Subcutaneous adipose tissue (tissue), 4 donors: ENCODE measurements around the gene SPATA21. TPM values are rescaled to one million over a fixed set of nuclear protein-coding genes. Genes with fewer than 3 reads are reported as not detected.

ENCODE experiments used
- CTCF ChIP-seq: fragments of 450-650 bp; IDR thresholded peaks from one replicate; pipeline ENCODE4 v1.5.1; 2016; ENCODE audit warnings: low read depth, mild to moderate bottlenecking, control low read depth, antibody characterized with exemption, moderate library complexity
- total RNA-seq, 4 donors: library from RNA; depleted of rRNA; stranded (reverse); fragments of >200 nt; gene quantifications; one replicate each; pipeline ENCODE4 v1.1.0, GENCODE V29; 2016

The SPATA21 gene
- total RNA-seq, 4 donors from 2014 or later, result not detected

- no peak for TF ChIP-seq CTCF
Measured at GRCh38 chr1:16376971-16377370, 60.3 kb downstream of the SPATA21 start.

DNA sequence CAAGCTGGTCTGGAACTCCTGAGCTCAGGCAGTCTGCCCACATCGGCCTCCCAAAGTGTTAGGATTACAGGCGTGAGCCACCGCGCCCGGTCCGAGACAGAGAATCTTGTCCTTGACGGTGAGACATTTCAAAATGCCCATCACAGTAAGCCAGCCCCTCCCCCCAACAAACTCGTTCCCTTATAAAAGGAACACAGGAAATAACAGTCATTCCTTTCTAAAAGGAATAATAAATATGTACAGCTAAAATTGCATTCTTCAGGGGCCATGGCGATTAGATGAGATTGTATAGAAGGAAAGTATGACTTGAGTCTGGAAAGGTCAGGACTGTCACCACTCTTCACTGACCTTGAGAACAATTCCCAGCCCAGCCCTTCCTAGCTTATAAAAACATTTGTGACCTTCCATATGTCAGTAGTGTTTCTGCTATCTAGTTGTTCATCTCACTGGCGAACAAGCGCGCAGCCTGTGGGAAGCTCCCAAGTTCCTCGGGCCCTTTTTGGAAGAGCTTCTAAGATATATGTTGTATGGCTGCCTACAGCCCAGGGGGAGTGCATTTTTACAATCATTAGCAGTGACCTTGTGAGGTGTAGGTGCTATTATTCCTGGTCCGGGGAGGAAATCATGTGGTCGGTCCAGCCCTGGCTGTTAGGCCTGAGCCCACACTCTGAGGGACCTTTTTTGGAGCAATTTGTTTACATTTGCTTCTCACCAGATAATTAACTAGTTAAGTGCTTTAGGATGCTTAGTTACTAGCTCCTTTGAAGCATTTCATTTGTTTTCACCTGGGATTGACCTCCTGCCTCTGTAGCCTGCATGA lies 61.5 kb downstream of the SPATA21 start:
- no peak for TF ChIP-seq CTCF

- no peak for TF ChIP-seq CTCF
Measured at GRCh38 chr1:16374266-16374665, 63.0 kb downstream of the SPATA21 start.

GRCh38 chr1:16372535-16373285 lies 64.5 kb downstream of the SPATA21 start:
- no peak for TF ChIP-seq CTCF

DNA sequence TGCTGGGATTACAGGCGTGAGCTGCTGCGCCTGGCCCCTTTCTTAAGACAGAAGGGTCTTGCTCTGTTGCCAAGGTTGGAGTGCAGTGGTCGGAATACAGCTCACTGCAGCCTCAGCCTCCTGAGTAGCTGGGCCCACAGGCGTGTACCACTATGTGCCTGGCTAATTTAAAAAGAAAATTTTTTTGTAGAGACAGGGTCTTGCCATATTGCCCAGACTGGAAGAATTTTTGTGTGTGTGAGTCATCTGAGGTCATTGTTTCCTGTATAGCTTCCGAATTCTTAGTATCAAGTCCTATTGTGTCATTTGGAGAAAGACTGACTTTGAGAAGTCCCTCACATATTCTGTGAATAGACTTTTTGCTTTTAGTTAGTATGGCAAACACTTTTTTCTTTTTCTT lies 65.5 kb downstream of the SPATA21 start:
- no peak for TF ChIP-seq CTCF

DNA sequence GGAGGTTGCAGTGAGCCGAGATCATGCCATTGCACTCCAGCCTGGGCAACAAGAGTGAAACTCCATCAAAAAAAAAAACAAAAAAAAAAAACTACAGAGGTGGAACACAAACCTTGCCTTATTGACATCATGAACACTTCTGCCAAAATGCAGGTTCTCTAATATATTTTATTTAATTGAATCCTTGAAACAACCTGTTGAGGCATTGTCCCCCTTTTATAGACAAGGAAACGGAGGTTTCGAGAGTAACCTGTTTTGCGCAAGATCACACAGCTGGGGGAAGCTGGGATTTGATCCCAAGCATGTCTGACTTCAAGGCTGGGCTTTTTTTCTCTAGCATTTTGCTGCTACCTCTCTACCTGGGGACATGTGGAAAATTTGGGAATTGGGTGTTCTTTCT lies 67.4 kb downstream of the SPATA21 start:
- TF ChIP-seq CTCF, result no peak

GRCh38 chr1:16367968-16368890 lies 69.0 kb downstream of the SPATA21 start:
- no peak for TF ChIP-seq CTCF
